Measurements from ENCODE around the gene MRPS2.

DNA sequence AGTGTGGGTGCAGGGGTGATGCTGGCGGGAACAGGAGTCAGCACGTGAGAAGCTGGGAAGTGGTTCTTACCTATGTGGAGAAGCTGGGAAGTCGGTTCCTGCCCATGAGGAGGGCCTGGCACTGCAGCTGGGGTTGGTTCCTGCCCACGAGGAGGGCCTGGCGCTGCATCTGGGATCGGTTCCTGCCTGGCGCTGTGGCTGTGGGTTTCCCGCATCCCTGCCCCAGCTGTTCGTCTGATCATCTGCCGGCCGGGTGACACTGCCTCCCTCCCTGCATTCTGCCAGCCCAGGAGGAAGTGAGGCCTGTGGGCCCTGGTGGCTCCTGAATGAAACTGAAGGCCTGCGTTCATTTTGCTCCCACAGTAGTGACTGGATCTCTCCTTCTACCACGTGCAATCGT, 50.5 kb downstream of the MRPS2 start:
- TF ChIP-seq, protein P1, sequence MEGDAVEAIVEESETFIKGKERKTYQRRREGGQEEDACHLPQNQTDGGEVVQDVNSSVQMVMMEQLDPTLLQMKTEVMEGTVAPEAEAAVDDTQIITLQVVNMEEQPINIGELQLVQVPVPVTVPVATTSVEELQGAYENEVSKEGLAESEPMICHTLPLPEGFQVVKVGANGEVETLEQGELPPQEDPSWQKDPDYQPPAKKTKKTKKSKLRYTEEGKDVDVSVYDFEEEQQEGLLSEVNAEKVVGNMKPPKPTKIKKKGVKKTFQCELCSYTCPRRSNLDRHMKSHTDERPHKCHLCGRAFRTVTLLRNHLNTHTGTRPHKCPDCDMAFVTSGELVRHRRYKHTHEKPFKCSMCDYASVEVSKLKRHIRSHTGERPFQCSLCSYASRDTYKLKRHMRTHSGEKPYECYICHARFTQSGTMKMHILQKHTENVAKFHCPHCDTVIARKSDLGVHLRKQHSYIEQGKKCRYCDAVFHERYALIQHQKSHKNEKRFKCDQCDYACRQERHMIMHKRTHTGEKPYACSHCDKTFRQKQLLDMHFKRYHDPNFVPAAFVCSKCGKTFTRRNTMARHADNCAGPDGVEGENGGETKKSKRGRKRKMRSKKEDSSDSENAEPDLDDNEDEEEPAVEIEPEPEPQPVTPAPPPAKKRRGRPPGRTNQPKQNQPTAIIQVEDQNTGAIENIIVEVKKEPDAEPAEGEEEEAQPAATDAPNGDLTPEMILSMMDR (IDR thresholded peaks at IDR 0.05) = no peak
- no peak for TF ChIP-seq POLR2A (IDR thresholded peaks at IDR 0.05)
